Measurements from ENCODE around the gene COMMD7. TPM values are rescaled to one million over a fixed set of nuclear protein-coding genes. Genes with fewer than 3 reads are reported as not detected.

Gene COMMD7
- total and polyA plus RNA-seq, 9 of the 15 experiments (the other 6 are each of a cell fraction or from before 2014, with no cell fraction given), result 11.9 to 69.1 (median 34.7) TPM

DNA sequence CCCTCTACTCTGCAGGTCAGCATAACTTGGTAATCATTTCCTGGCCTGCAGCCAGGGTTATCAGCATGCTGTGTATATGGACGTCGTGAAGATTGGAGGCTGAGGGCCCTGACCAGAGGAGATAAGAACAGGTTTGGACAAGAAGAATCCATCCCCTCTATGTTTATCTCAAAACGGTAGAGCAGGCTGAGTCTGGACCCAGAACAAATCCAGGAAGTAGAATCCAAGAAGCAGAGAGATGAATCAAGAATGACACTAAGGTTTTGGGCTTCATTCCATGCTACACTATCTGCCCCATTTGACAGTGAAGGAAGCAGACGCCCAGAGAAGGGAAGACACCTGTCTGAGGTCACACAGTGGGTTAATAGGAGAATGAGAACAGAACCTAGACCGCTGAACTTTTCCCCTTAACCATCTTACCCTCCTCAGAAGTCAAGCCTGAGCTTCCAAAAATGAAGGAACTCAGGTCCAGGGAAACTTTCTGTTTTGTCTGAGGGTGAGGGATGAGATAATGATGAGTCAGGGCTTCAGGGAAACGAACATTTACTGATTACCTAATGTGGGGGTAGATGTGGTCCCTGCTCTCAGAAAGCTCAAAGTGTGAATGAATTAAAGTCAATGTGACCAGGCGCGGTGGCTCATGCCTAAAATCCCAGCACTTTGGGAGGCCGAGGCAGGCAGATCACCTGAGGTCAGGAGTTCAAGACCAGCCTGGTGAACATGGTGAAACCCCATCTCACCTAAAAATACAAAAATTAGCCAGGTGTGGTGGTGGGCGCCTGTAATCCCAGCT, 9.4 kb upstream of the COMMD7 start (continued):
- TF ChIP-seq TEAD1 (CRISPR knock-in tag; IDR thresholded peaks at IDR 0.05) (peak; percentile 62 to 92; a peak in 3 of 4 replicates), ZNF124 (CRISPR knock-in tag; IDR thresholded peaks at IDR 0.05) (no peak), SRSF9 (IDR thresholded peaks at IDR 0.05; ENCODE audit: borderline replicate concordance, low read depth, low read length) (no peak), BCL6 (CRISPR knock-in tag; IDR thresholded peaks at IDR 0.05) (no peak), SUPT5H (IDR thresholded peaks at IDR 0.05) (no peak), POLR2A (conservative IDR thresholded peaks at IDR 0.05) (no peak), SMAD4 (CRISPR knock-in tag; conservative IDR thresholded peaks at IDR 0.05) (peak; percentile 96), ETV1 (tag; conservative IDR thresholded peaks at IDR 0.05; ENCODE audit: low read depth) (peak; percentile 67; the same call in 1 of the 2 replicates), HOXB6 (CRISPR knock-in tag; IDR thresholded peaks at IDR 0.05; ENCODE audit: borderline replicate concordance) (no peak), PRPF4 (IDR thresholded peaks at IDR 0.05; ENCODE audit: insufficient read depth, low read depth, low read length, poor library complexity, severe bottlenecking) (no peak), KAT2B (IDR thresholded peaks at IDR 0.05; ENCODE audit: low read depth, low read length) (no peak), STAG1 (CRISPR knock-in tag; IDR thresholded peaks at IDR 0.05; ENCODE audit: borderline replicate concordance) (no peak), ZSCAN29 (IDR thresholded peaks at IDR 0.05) (peak; percentile 55; the same call in 1 of the 2 replicates), ZBTB8A (IDR thresholded peaks at IDR 0.05; ENCODE audit: partially characterized antibody) (no peak), ZNF165 (CRISPR knock-in tag; IDR thresholded peaks at IDR 0.05; ENCODE audit: borderline replicate concordance) (no peak)
- TF ChIP-seq, protein P1, sequence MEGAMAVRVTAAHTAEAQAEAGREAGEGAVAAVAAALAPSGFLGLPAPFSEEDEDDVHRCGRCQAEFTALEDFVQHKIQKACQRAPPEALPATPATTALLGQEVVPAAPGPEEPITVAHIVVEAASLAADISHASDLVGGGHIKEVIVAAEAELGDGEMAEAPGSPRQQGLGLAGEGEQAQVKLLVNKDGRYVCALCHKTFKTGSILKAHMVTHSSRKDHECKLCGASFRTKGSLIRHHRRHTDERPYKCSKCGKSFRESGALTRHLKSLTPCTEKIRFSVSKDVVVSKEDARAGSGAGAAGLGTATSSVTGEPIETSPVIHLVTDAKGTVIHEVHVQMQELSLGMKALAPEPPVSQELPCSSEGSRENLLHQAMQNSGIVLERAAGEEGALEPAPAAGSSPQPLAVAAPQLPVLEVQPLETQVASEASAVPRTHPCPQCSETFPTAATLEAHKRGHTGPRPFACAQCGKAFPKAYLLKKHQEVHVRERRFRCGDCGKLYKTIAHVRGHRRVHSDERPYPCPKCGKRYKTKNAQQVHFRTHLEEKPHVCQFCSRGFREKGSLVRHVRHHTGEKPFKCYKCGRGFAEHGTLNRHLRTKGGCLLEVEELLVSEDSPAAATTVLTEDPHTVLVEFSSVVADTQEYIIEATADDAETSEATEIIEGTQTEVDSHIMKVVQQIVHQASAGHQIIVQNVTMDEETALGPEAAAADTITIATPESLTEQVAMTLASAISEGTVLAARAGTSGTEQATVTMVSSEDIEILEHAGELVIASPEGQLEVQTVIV (CRISPR knock-in tag; IDR thresholded peaks at IDR 0.05; ENCODE audit: borderline replicate concordance), result no peak
- TF ChIP-seq, protein P2, sequence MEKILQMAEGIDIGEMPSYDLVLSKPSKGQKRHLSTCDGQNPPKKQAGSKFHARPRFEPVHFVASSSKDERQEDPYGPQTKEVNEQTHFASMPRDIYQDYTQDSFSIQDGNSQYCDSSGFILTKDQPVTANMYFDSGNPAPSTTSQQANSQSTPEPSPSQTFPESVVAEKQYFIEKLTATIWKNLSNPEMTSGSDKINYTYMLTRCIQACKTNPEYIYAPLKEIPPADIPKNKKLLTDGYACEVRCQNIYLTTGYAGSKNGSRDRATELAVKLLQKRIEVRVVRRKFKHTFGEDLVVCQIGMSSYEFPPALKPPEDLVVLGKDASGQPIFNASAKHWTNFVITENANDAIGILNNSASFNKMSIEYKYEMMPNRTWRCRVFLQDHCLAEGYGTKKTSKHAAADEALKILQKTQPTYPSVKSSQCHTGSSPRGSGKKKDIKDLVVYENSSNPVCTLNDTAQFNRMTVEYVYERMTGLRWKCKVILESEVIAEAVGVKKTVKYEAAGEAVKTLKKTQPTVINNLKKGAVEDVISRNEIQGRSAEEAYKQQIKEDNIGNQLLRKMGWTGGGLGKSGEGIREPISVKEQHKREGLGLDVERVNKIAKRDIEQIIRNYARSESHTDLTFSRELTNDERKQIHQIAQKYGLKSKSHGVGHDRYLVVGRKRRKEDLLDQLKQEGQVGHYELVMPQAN (IDR thresholded peaks at IDR 0.05; ENCODE audit: borderline replicate concordance), result no peak
- TF ChIP-seq, protein P3, sequence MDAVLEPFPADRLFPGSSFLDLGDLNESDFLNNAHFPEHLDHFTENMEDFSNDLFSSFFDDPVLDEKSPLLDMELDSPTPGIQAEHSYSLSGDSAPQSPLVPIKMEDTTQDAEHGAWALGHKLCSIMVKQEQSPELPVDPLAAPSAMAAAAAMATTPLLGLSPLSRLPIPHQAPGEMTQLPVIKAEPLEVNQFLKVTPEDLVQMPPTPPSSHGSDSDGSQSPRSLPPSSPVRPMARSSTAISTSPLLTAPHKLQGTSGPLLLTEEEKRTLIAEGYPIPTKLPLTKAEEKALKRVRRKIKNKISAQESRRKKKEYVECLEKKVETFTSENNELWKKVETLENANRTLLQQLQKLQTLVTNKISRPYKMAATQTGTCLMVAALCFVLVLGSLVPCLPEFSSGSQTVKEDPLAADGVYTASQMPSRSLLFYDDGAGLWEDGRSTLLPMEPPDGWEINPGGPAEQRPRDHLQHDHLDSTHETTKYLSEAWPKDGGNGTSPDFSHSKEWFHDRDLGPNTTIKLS (IDR thresholded peaks at IDR 0.05; ENCODE audit: borderline replicate concordance, low read depth), result peak; percentile 53; the same call in 1 of the 2 replicates
